Ishikawa (cell line): Measurements from ENCODE around the gene SERAC1.

Source experiments
- CEBPB ChIP-seq: IDR thresholded peaks from 2 replicates; pipeline ENCODE4 v1.6.1; 2012
- CREB1 ChIP-seq: IDR thresholded peaks from 2 replicates; pipeline ENCODE4 v1.6.1; 2012; ENCODE audit warnings: low read depth
- EGR1 ChIP-seq: IDR thresholded peaks from 2 replicates; pipeline ENCODE4 v1.6.1; 2012
- EP300 ChIP-seq: IDR thresholded peaks from 2 replicates; pipeline ENCODE4 v1.6.1; 2012; ENCODE audit warnings: borderline replicate concordance
- FOXM1 ChIP-seq: IDR thresholded peaks from 2 replicates; pipeline ENCODE4 v1.6.1; 2012; ENCODE audit warnings: low read depth, borderline replicate concordance
- MAX ChIP-seq: IDR thresholded peaks from 2 replicates; pipeline ENCODE4 v1.6.1; 2012
- NFIC ChIP-seq: IDR thresholded peaks from 2 replicates; pipeline ENCODE4 v1.6.1; 2012
- RAD21 ChIP-seq: IDR thresholded peaks from 2 replicates; pipeline ENCODE4 v1.6.1; 2012; ENCODE audit warnings: low read depth
- REST ChIP-seq: IDR thresholded peaks from 2 replicates; pipeline ENCODE4 v1.6.1; 2012; ENCODE audit warnings: low read depth, mild to moderate bottlenecking
- TAF1 ChIP-seq: IDR thresholded peaks from 2 replicates; pipeline ENCODE4 v1.6.1; 2012; ENCODE audit warnings: low read depth, mild to moderate bottlenecking
- TCF12 ChIP-seq: IDR thresholded peaks from 2 replicates; pipeline ENCODE4 v1.6.1; 2012; ENCODE audit warnings: low read depth
- TEAD4 ChIP-seq: IDR thresholded peaks from 2 replicates; pipeline ENCODE4 v1.6.1; 2012
- YY1 ChIP-seq: IDR thresholded peaks from 2 replicates; pipeline ENCODE4 v1.6.1; 2012; ENCODE audit warnings: low read depth
- ZBTB7A ChIP-seq: IDR thresholded peaks from 2 replicates; pipeline ENCODE4 v1.6.1; 2012; ENCODE audit warnings: low read depth

SERAC1 gene

GRCh38 chr6:158158123-158158522 is 9.9 kb downstream of the SERAC1 start:
- TF ChIP-seq TCF12 = no peak
- peak; percentile 73 for TF ChIP-seq CEBPB
- TF ChIP-seq TEAD4 = no peak
- no peak for TF ChIP-seq FOXM1

DNA sequence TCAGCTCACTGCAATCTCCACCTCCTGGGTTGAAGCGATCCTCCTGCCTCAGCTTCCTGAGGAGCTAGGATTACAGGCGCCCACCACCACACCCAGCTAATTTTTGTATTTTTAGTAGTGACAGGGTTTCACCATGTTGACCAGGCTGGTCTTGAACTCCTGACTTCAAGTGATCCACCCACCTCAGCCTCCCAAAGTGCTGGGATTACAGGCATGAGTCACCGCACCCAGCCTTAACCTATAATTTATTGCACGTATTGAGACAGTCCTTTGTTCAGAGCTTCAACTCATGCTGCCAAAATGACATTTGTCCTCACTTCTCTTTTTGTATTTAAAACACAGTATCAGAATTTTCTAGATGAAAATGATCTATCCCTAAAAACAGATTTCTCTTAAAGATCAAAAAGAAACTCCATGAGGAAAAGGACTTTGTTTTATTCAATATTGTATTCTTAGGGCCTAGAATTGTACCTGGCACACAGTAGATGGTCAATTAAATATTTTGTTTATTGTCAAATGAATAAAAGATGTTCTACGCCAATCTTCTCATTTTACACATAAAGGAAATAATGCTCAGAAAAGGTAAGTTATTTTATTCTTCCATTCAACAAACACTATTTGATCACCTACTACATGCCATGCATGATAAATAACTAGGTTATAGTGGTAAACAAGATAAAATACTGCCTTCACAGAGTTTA is 10.8 kb downstream of the SERAC1 start:
- no peak for TF ChIP-seq EGR1
- no peak for TF ChIP-seq CREB1
- no peak for TF ChIP-seq EP300
- no peak for TF ChIP-seq CEBPB
- TF ChIP-seq NFIC = no peak
- no peak for TF ChIP-seq REST
- no peak for TF ChIP-seq TAF1
- no peak for TF ChIP-seq TEAD4
- no peak for TF ChIP-seq RAD21

GRCh38 chr6:158154816-158155215 is 13.2 kb downstream of the SERAC1 start:
- no peak for TF ChIP-seq MAX
- TF ChIP-seq YY1 = no peak
- TF ChIP-seq TEAD4 = no peak
- no peak for TF ChIP-seq REST
- TF ChIP-seq EGR1 = no peak
- no peak for TF ChIP-seq EP300
- no peak for TF ChIP-seq CEBPB
- no peak for TF ChIP-seq CREB1

DNA sequence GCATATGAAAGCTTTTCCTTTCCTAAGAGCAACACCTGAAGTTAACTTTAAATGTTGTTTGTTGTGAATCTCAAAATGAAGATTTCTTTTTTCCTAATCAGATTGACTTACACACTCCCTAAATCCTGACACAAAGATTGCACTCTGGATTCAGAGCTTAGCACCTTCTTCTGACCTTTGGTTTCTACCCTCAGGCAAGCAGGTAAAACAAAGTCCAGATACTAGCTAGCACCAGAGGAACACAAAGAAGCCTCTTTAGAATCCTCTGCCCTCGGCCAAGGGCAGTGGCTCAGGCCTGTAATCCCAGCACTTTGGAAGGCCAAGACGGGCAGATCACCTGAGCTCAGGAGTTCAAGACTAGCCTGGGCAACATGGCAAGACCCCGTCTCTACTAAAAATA is 14.5 kb downstream of the SERAC1 start:
- no peak for TF ChIP-seq ZBTB7A
- no peak for TF ChIP-seq EGR1
- TF ChIP-seq RAD21 = no peak
- no peak for TF ChIP-seq FOXM1
- TF ChIP-seq CREB1 = no peak
- TF ChIP-seq REST = no peak
- no peak for TF ChIP-seq YY1
- TF ChIP-seq TAF1 = no peak
- TF ChIP-seq CEBPB = no peak
- TF ChIP-seq MAX = no peak
- TF ChIP-seq EP300 = no peak

- TF ChIP-seq CEBPB (peak; percentile 44; the same call in 1 of the 2 replicates), EP300 (no peak)
Observed at GRCh38 chr6:158152659-158153058, 15.4 kb downstream of the SERAC1 start.

GRCh38 chr6:158150701-158151100 is 17.4 kb downstream of the SERAC1 start:
- TF ChIP-seq CEBPB = no peak
- no peak for TF ChIP-seq NFIC
- TF ChIP-seq MAX = no peak
- no peak for TF ChIP-seq EGR1
- no peak for TF ChIP-seq TAF1
- TF ChIP-seq FOXM1 = no peak
- TF ChIP-seq RAD21 = no peak
- TF ChIP-seq YY1 = no peak
